GM19328 (cell line): ENCODE results near the gene LRP1-AS.

Experiments used
- ATAC-seq: cut with Tn5 transposase; IDR thresholded peaks from one replicate; pipeline ENCODE4 v1.9.1; 2021; ENCODE audit warnings: mild to moderate bottlenecking, moderate library complexity; ENCODE audit not compliant: unreplicated experiment

LRP1-AS gene

GRCh38 chr12:57160741-57161140 is 13.3 kb upstream of the LRP1-AS start:
- ATAC-seq: no peak

GRCh38 chr12:57160040-57160439 is 12.6 kb upstream of the LRP1-AS start:
- ATAC-seq: no peak

- no peak for ATAC-seq
Measured at GRCh38 chr12:57159311-57159710, 11.9 kb upstream of the LRP1-AS start.

- no peak for ATAC-seq
Measured at GRCh38 chr12:57158665-57159064, 11.2 kb upstream of the LRP1-AS start.

- ATAC-seq: no peak
Measured at GRCh38 chr12:57158186-57158585, 10.8 kb upstream of the LRP1-AS start.

GRCh38 chr12:57157588-57158173 is 10.3 kb upstream of the LRP1-AS start:
- no peak for ATAC-seq

GRCh38 chr12:57156701-57157403 is 9.4 kb upstream of the LRP1-AS start:
- ATAC-seq: no peak

- ATAC-seq: no peak
Measured at GRCh38 chr12:57154804-57155434, 7.5 kb upstream of the LRP1-AS start.

GRCh38 chr12:57154076-57154475 is 6.7 kb upstream of the LRP1-AS start:
- no peak for ATAC-seq

GRCh38 chr12:57153415-57153997 is 6.1 kb upstream of the LRP1-AS start:
- no peak for ATAC-seq

GRCh38 chr12:57152639-57153038 is 5.2 kb upstream of the LRP1-AS start:
- no peak for ATAC-seq

GRCh38 chr12:57151741-57152630 is 4.6 kb upstream of the LRP1-AS start:
- ATAC-seq: no peak

- ATAC-seq: no peak
Measured at GRCh38 chr12:57150400-57151000, 3.1 kb upstream of the LRP1-AS start.

GRCh38 chr12:57149245-57149900 is 2.0 kb upstream of the LRP1-AS start:
- ATAC-seq: no peak

GRCh38 chr12:57148469-57149244 is 1.2 kb upstream of the LRP1-AS start:
- ATAC-seq: no peak

GRCh38 chr12:57146092-57146491 is 1.3 kb downstream of the LRP1-AS start:
- no peak for ATAC-seq

- no peak for ATAC-seq
Measured at GRCh38 chr12:57145460-57146059, 1.9 kb downstream of the LRP1-AS start.

- no peak for ATAC-seq
Measured at GRCh38 chr12:57143454-57143853, 4.0 kb downstream of the LRP1-AS start.

- no peak for ATAC-seq
Measured at GRCh38 chr12:57142727-57143126, 4.7 kb downstream of the LRP1-AS start.
